GM21381 (cell line): Measurements from ENCODE around the gene ZDHHC11B.
"Not testable (repeated sequence)": the region's sequence is repeated elsewhere in the genome, so short reads cannot be mapped to it uniquely, and the experiment has no call there.

Experiments
- ATAC-seq: cut with Tn5 transposase; IDR thresholded peaks from one replicate; pipeline ENCODE4 v1.9.1; 2021; ENCODE audit warnings: mild to moderate bottlenecking, moderate library complexity; ENCODE audit not compliant: unreplicated experiment

Gene ZDHHC11B

GRCh38 chr5:756865-757345 lies 27.6 kb downstream of the ZDHHC11B start:
- ATAC-seq, result no peak

- no peak for ATAC-seq
These were observed 28.4 kb downstream of the ZDHHC11B start for GRCh38 chr5:756171-756570.

- not testable (repeated sequence) for ATAC-seq
These were observed 30.3 kb downstream of the ZDHHC11B start for GRCh38 chr5:754143-754632.

GRCh38 chr5:753567-754142 lies 30.9 kb downstream of the ZDHHC11B start:
- not testable (repeated sequence) for ATAC-seq

- ATAC-seq, result not testable (repeated sequence)
These were observed 31.9 kb downstream of the ZDHHC11B start for GRCh38 chr5:752532-753115.

GRCh38 chr5:751992-752391 lies 32.5 kb downstream of the ZDHHC11B start:
- not testable (repeated sequence) for ATAC-seq

- no peak for ATAC-seq
These were observed 33.0 kb downstream of the ZDHHC11B start for GRCh38 chr5:751496-751895.

- not testable (repeated sequence) for ATAC-seq
These were observed 34.3 kb downstream of the ZDHHC11B start for GRCh38 chr5:750226-750625.

- ATAC-seq, result no peak
These were observed 35.3 kb downstream of the ZDHHC11B start for GRCh38 chr5:749101-749670.

GRCh38 chr5:748011-748980 lies 36.2 kb downstream of the ZDHHC11B start:
- not testable (repeated sequence) for ATAC-seq

- ATAC-seq, result not testable (repeated sequence)
These were observed 37.2 kb downstream of the ZDHHC11B start for GRCh38 chr5:747303-747844.

GRCh38 chr5:746258-746761 lies 38.2 kb downstream of the ZDHHC11B start:
- no peak for ATAC-seq

GRCh38 chr5:745272-746142 lies 39.0 kb downstream of the ZDHHC11B start:
- ATAC-seq, result not testable (repeated sequence)

GRCh38 chr5:743696-744404 lies 40.7 kb downstream of the ZDHHC11B start:
- ATAC-seq, result not testable (repeated sequence)

- not testable (repeated sequence) for ATAC-seq
These were observed 42.3 kb downstream of the ZDHHC11B start for GRCh38 chr5:742276-742675.

- ATAC-seq, result not testable (repeated sequence)
These were observed 50.4 kb downstream of the ZDHHC11B start for GRCh38 chr5:734145-734544.

- not testable (repeated sequence) for ATAC-seq
These were observed 51.6 kb downstream of the ZDHHC11B start for GRCh38 chr5:732754-733454.

GRCh38 chr5:729225-729624 lies 55.3 kb downstream of the ZDHHC11B start:
- ATAC-seq, result not testable (repeated sequence)
